Measurements from ENCODE around the gene DOCK1.

DOCK1 gene

DNA sequence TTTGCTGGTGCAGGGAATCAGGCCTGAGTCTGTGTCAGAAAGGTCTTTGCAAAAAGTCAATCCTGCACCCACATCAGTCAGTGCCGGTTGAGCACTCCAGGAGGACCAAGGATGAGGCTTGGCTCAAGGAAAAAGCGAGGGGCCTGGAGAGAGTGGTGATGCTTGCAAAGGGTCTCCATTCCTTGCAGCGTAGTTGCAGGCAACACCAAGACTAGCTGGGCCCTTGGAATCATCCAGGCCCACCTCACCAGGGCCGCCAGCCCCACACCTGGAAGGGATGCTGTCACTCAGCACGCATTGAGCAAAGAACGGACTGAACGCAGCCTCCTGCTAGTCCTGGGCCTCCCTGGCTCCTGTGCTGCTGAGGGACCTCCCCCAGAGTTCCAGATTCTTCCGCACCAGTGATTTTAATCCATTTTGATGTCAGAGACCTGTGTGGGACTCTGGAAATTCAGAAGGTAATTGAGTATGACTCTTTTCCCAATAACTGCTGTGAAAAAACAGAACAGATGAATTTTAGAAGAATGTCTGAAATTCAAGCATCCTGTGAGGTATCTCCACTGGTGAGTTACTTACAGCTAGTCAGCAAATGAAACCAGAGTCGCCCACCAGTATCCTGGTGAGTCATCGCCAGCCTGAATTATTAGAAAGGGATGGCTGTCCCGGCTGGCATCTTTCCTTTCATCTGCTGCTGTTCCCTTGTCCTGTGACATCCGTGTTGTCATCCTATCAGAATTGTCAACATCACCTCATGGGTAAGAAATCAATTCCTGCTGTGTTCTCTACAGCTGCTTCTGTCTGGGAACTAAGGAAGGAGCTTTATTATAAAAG, 493.1 kb downstream of the DOCK1 start:
- TF ChIP-seq, protein P1, sequence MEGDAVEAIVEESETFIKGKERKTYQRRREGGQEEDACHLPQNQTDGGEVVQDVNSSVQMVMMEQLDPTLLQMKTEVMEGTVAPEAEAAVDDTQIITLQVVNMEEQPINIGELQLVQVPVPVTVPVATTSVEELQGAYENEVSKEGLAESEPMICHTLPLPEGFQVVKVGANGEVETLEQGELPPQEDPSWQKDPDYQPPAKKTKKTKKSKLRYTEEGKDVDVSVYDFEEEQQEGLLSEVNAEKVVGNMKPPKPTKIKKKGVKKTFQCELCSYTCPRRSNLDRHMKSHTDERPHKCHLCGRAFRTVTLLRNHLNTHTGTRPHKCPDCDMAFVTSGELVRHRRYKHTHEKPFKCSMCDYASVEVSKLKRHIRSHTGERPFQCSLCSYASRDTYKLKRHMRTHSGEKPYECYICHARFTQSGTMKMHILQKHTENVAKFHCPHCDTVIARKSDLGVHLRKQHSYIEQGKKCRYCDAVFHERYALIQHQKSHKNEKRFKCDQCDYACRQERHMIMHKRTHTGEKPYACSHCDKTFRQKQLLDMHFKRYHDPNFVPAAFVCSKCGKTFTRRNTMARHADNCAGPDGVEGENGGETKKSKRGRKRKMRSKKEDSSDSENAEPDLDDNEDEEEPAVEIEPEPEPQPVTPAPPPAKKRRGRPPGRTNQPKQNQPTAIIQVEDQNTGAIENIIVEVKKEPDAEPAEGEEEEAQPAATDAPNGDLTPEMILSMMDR (conservative IDR thresholded peaks at IDR 0.05), result no peak
- H3K27ac ChIP-seq, result no peak overlapping the region

DNA sequence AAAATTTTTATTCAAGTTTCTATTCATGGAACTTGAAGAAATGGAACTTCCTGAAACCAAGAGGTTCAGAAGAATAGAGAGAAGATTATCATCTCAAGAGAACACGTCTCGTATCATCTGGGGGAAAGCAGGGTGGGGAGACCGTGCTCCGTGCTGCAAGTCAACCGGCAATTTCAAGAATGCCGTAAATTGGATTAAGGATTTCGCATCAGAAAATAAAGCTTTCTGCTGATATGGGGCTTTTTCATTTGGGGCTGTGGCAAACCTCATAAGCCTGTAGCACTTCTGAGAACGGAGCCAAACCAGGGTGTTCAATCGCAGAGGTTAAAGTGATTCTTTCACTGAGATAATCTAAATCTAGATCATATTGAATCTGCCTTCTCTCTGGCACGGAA, 493.7 kb downstream of the DOCK1 start:
- no peak overlapping the region for H3K27ac ChIP-seq
- TF ChIP-seq, protein P1 (conservative IDR thresholded peaks at IDR 0.05), result no peak

DNA sequence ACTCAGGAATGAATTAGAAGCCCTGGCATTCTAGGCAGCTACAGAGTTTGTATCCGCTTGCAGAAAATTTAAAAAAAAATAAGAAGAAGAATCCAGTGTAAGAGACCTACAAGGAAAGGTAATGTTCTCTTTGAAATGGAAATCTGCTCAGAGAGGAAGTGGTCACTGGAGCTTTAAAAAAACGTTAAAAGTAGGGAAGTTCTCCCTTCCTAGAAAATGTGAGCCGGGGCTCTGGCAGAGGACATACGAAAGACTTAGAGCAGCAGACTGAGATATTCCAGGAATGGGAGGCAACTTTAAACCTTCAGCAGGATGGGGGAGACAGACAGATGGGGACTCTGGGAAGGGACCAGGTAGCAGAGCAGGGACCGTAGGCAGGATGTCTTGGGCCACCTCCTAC, 494.4 kb downstream of the DOCK1 start:
- H3K27ac ChIP-seq, result no peak overlapping the region
- TF ChIP-seq, protein P1 (conservative IDR thresholded peaks at IDR 0.05), result no peak

DNA sequence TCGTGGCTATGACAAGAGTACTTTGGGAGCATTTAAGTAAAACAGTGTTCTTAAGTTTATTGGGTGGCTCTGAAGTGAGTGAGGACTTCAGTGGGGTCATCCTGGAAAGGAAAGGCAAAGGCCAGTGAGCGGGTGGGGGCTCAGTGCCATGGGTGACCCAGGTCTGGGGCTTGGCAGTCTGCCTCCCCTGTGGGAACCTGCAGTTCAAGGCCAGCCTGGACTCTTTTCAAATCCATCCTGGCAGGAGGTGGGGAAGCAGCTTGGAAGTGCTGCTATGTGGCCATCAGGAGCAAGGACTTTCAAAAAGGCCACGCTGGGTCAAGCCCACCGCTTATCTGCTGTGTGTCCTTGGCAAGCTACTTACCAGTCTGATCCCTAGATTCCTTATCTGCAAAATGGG, 495.0 kb downstream of the DOCK1 start:
- TF ChIP-seq, protein P1 (conservative IDR thresholded peaks at IDR 0.05), result no peak
- H3K27ac ChIP-seq, result no peak overlapping the region

DNA sequence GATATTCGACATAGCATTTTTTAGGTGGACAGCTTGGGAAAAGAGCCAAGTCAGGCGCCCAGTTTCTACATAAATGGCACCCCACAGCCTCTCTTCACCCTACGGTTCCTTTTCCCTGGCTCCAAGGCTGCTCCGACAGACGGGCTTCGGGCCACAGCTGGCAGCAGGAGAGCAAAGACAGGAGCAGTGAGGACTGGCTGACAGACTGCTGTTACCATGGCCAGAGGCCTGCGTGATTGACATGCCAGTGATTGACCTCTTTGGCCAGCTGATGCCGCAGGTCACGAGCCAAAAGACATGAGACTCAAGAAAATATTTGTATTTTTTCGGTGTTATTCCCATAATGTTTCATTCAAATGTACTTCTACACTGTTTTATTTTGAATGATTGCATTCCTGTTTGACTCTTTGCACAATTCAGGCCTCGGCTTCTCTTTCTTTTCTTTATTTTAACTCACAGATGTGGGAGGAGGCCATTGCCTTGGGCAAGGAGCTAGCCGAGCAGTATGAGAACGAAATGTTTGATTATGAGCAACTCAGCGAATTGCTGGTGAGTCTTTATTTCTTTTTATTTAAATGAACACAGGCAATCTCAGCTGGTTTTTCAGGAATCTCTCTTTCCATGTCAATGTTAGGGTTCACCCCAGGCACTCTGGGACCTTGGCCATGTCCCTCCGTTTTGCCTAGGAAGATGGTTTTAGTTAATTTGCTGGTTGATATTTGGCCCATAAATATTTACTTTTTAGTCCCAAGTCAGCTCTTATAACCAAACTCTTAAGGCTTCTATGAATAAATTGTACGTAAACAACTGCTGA, 497.6 kb downstream of the DOCK1 start:
- no peak overlapping the region for H3K27ac ChIP-seq
- TF ChIP-seq, protein P1 (conservative IDR thresholded peaks at IDR 0.05), result no peak

DNA sequence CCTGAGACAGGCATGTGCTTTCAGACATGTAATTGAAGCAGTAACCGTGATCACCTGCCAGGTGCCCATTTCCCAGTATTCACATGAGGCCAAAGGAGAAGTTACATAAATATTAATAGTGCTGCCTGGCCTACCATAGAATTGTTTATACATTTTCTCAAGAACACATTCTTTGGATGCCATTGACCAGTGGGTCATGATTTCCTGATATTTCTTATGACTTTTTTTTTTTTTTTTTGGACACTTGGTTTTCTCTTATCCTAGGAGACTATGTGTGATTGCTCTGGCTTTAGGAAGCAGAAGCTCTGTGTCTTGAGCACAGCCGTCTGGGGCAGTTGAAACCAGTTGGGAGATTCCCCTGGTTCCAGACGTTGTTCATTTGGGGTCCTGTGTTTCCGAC, 500.0 kb downstream of the DOCK1 start:
- TF ChIP-seq, protein P1 (conservative IDR thresholded peaks at IDR 0.05), result no peak
- no peak overlapping the region for H3K27ac ChIP-seq

DNA sequence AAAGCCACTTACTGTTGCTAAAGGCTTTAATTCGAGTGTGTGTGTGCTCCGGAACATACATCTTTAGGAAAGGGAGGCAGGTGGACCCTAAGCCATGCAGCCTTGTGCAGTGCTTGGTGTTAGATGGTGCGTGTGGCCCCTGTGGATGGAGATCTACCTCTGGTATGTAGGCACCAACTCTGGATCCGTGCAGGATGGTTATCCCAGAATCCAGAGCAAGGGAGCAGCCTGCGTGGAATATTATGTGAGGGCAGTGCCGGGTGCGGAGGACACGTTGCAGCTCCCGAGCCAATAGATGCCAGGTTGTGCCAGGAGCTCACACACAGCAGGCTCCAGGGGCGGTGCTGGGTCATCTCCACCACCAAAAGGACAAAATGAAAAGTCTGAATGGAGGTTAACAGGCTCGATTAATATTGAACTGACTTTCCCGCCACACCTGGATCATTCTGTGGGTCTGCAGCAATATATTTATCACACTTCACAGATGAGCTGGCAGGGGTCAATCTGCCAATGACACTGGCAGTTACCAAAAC, 500.9 kb downstream of the DOCK1 start:
- H3K27ac ChIP-seq, result no peak overlapping the region
- TF ChIP-seq, protein P1 (conservative IDR thresholded peaks at IDR 0.05), result no peak

Measured in VCaP (cell line).